ENCODE data around the gene CCL22. TPM values are rescaled to one million over a fixed set of nuclear protein-coding genes. Genes with fewer than 3 reads are reported as not detected.

Gene CCL22
- total RNA-seq, 1 donor from 2014 or later = not detected

DNA sequence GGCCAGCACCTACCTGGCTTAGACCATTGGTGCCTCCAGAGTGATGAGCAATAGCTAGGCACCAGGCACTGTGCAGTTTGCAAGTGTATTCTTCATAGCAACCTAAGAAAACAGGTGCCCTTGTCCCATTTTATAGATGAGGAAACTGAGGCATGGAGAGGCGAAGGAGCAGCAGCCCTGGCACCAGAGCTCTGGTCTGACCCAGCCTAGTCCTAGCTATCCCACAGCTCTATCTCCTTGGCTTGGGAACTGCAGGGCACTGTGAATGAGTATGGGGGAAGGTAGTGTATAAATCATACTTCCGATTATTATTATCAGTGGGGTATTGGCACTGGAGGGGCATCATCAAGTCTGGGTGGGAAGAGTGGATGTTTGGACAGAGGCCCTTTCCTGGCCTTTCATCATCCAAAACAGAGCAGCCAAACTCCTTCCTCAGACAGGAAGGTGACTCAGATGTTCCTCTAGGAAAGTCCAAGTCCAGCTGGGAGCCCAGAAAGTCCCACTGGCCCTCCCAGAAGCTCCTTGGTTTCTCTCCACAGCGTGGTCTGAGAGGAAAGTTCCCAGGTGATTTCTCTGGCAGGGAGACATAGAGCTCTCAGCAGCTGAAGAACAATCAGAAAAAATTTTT, 42.1 kb upstream of the CCL22 start:
- H3K36me3 Mint-ChIP-seq (ENCODE audit: low read depth, unreplicated experiment) = no peaks in the 10 kb centered on the region
- TF ChIP-seq, protein P1, sequence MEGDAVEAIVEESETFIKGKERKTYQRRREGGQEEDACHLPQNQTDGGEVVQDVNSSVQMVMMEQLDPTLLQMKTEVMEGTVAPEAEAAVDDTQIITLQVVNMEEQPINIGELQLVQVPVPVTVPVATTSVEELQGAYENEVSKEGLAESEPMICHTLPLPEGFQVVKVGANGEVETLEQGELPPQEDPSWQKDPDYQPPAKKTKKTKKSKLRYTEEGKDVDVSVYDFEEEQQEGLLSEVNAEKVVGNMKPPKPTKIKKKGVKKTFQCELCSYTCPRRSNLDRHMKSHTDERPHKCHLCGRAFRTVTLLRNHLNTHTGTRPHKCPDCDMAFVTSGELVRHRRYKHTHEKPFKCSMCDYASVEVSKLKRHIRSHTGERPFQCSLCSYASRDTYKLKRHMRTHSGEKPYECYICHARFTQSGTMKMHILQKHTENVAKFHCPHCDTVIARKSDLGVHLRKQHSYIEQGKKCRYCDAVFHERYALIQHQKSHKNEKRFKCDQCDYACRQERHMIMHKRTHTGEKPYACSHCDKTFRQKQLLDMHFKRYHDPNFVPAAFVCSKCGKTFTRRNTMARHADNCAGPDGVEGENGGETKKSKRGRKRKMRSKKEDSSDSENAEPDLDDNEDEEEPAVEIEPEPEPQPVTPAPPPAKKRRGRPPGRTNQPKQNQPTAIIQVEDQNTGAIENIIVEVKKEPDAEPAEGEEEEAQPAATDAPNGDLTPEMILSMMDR (IDR thresholded peaks at IDR 0.05; ENCODE audit: unreplicated experiment) = no peak
- H3K9me3 Mint-ChIP-seq (ENCODE audit: unreplicated experiment) = no peaks in the 10 kb centered on the region
- H3K27ac Mint-ChIP-seq (ENCODE audit: unreplicated experiment) = peak overlapping the region; percentile 44
- H3K4me1 Mint-ChIP-seq (ENCODE audit: unreplicated experiment) = peaks cover 28% of the 10 kb centered on the region
- no peak for DNase-seq (ENCODE audit: low spot score)
- peaks cover 8% of the 10 kb centered on the region for H3K27me3 Mint-ChIP-seq (ENCODE audit: unreplicated experiment)
- H3K4me3 Mint-ChIP-seq (ENCODE audit: unreplicated experiment) = no peak overlapping the region

DNA sequence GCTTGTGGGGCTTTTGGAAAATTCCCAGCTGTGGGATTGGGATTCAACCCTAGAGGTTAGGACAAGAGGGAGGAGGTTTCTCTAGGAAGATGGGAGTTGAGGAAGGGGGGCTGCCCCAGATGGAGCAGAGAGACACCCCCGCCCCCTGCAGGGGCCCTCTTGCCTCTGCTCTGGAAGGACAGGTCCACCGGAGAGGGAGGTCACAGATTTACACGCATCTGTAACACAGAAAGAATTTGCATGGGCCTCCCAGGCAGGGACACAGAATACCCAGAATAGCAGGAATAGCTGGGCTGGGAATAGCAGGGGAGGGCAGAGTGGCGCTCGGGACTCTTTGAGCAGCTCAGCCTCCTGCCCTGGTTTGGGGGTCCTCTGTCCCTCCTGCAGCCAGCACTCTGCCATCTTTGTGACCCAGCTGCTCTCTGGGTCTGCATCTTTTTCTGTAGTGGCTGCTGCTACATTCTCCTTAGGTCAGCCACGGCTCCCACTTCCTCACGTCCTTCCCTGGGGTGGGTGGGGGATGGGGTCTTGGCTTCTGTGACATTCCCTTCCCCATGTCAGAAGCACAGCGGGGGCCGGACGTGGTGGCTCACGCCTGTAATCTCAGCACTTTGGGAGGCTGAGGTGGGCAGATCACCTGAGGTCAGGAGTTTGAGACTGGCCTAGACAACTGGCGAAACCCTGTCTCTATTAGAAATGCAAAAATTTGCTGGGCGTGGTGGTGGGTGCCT, 40.2 kb upstream of the CCL22 start:
- peaks cover 28% of the 10 kb centered on the region for H3K4me1 Mint-ChIP-seq (ENCODE audit: unreplicated experiment)
- no peaks in the 10 kb centered on the region for H3K9me3 Mint-ChIP-seq (ENCODE audit: unreplicated experiment)
- H3K36me3 Mint-ChIP-seq (ENCODE audit: low read depth, unreplicated experiment) = no peaks in the 10 kb centered on the region
- peaks cover 4% of the 10 kb centered on the region for H3K27me3 Mint-ChIP-seq (ENCODE audit: unreplicated experiment)
- no peak overlapping the region for H3K4me3 Mint-ChIP-seq (ENCODE audit: unreplicated experiment)
- no peak overlapping the region for H3K27ac Mint-ChIP-seq (ENCODE audit: unreplicated experiment)
- DNase-seq (ENCODE audit: low spot score) = no peak
- TF ChIP-seq, protein P1 (IDR thresholded peaks at IDR 0.05; ENCODE audit: unreplicated experiment) = no peak

DNA sequence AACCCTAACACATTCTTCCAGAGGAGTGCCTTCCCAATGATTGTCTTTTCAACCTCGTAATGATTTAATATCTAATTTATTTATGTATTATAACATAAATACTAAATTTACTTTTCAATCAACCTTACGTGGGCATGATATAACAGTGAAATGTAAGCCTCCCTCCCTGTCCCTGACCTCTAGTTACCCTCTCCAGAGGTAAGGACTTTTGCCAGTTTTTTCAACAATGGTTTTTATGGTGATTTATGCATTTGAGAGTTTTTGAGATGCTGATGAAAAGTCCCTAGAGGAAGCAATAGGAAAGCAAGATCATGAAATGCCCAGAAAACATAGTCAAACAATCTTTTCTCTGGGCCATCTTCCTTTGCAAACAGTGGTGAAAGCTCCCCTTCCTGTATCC, 38.9 kb upstream of the CCL22 start:
- Mint-ChIP-seq H3K9me3 (ENCODE audit: unreplicated experiment) (no peaks in the 10 kb centered on the region), H3K4me3 (ENCODE audit: unreplicated experiment) (no peak overlapping the region), H3K27me3 (ENCODE audit: unreplicated experiment) (peaks cover 4% of the 10 kb centered on the region), H3K36me3 (ENCODE audit: low read depth, unreplicated experiment) (no peaks in the 10 kb centered on the region), H3K27ac (ENCODE audit: unreplicated experiment) (no peak overlapping the region), H3K4me1 (ENCODE audit: unreplicated experiment) (peaks cover 25% of the 10 kb centered on the region)
- TF ChIP-seq, protein P1 (IDR thresholded peaks at IDR 0.05; ENCODE audit: unreplicated experiment) = no peak
- no peak for DNase-seq (ENCODE audit: low spot score)

DNA sequence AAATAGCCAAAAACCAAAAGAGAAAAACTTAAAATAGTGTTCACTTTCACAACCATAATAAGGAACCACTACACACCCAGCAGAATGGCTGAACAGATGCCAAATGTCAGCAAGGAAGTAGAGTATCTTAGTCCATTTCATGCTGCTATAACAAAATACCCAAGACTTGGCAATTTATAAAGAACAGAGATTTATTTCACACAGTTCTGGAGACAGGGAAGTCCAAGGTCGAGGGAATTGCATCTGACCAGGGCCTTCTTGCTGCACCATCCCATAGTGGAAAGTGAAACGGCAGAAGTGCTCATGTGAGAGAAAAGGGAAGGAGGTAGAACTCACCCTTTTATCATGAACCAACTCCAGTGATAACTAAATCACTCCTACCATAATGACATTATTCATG, 33.8 kb upstream of the CCL22 start:
- no peaks in the 10 kb centered on the region for H3K9me3 Mint-ChIP-seq (ENCODE audit: unreplicated experiment)
- no peaks in the 10 kb centered on the region for H3K4me1 Mint-ChIP-seq (ENCODE audit: unreplicated experiment)
- no peak overlapping the region for H3K27ac Mint-ChIP-seq (ENCODE audit: unreplicated experiment)
- peaks cover 2% of the 10 kb centered on the region for H3K27me3 Mint-ChIP-seq (ENCODE audit: unreplicated experiment)
- no peak overlapping the region for H3K4me3 Mint-ChIP-seq (ENCODE audit: unreplicated experiment)
- TF ChIP-seq, protein P1 (IDR thresholded peaks at IDR 0.05; ENCODE audit: unreplicated experiment) = no peak
- no peak for DNase-seq (ENCODE audit: low spot score)
- H3K36me3 Mint-ChIP-seq (ENCODE audit: low read depth, unreplicated experiment) = no peaks in the 10 kb centered on the region

DNA sequence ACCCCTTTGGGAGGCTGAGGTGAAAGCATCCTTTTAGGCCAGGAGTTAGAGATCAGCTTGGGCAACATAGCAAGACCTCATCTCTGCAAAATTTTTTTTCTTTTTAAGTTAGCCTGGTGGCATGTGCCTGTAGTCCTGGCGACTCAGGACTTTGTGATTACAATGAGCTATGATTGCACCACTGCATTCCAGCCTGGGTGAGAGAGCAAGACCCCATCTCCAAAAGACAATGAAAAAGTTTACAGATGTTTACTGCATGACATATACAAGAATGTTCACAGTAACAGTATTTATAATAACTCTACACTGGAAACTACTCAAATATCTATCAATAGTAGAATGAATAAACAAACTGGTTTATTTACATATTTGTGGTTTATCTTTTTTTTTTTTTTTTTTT, 33.1 kb upstream of the CCL22 start:
- H3K4me3 Mint-ChIP-seq (ENCODE audit: unreplicated experiment) = no peak overlapping the region
- no peaks in the 10 kb centered on the region for H3K36me3 Mint-ChIP-seq (ENCODE audit: low read depth, unreplicated experiment)
- H3K27me3 Mint-ChIP-seq (ENCODE audit: unreplicated experiment) = no peaks in the 10 kb centered on the region
- no peaks in the 10 kb centered on the region for H3K4me1 Mint-ChIP-seq (ENCODE audit: unreplicated experiment)
- DNase-seq (ENCODE audit: low spot score) = no peak
- H3K27ac Mint-ChIP-seq (ENCODE audit: unreplicated experiment) = no peak overlapping the region
- H3K9me3 Mint-ChIP-seq (ENCODE audit: unreplicated experiment) = no peaks in the 10 kb centered on the region
- TF ChIP-seq, protein P1 (IDR thresholded peaks at IDR 0.05; ENCODE audit: unreplicated experiment) = no peak
